Fibroblast of lung (primary cell): ENCODE results near the gene CERS3.

Source experiments
- EZH2 ChIP-seq: IDR thresholded peaks from 2 replicates; pipeline ENCODE4 v1.5.1; 2012; ENCODE audit warnings: low read length, control low read depth, mild to moderate bottlenecking; ENCODE audit errors: missing control alignments
- TF ChIP-seq, protein P1 (sequence below), 2 donors: IDR thresholded peaks in 1 of 2; conservative IDR thresholded peaks in 1 of 2; 1 replicate in 1 of 2; 2 replicates in 1 of 2; pipeline ENCODE4 v1.5.1; 2011 to 2012; ENCODE audit warnings: low read length in 2 of 2, control low read depth in 1 of 2, inconsistent platforms in 1 of 2, low read depth in 1 of 2, mild to moderate bottlenecking in 1 of 2

GRCh38 chr15:100558771-100559254 is 30.1 kb upstream of the CERS3 start:
- TF ChIP-seq, protein P1, sequence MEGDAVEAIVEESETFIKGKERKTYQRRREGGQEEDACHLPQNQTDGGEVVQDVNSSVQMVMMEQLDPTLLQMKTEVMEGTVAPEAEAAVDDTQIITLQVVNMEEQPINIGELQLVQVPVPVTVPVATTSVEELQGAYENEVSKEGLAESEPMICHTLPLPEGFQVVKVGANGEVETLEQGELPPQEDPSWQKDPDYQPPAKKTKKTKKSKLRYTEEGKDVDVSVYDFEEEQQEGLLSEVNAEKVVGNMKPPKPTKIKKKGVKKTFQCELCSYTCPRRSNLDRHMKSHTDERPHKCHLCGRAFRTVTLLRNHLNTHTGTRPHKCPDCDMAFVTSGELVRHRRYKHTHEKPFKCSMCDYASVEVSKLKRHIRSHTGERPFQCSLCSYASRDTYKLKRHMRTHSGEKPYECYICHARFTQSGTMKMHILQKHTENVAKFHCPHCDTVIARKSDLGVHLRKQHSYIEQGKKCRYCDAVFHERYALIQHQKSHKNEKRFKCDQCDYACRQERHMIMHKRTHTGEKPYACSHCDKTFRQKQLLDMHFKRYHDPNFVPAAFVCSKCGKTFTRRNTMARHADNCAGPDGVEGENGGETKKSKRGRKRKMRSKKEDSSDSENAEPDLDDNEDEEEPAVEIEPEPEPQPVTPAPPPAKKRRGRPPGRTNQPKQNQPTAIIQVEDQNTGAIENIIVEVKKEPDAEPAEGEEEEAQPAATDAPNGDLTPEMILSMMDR (conservative IDR thresholded peaks at IDR 0.05 in 1 of 2, IDR thresholded peaks at IDR 0.05 in 1 of 2; ENCODE audit: low read depth in 1 of 2, low read length in 2 of 2), result no peak
- TF ChIP-seq EZH2, result no peak
